MCF 10A (cell line): ENCODE data around the gene SIN3B. TPM values are rescaled to one million over a fixed set of nuclear protein-coding genes. Genes with fewer than 3 reads are reported as not detected.

Source experiments
- BruUV-seq: library from RNA; stranded (reverse); fragments of 400-500 nt; replicated peaks from 2 replicates; lab custom pipeline; 2021; lab: Mats Ljungman, UMichigan
- CTCF ChIA-PET: fragments of 300-600 bp; sonication (Branson Sonifier 250); formaldehyde crosslinking; extraction: SDS; loops from one replicate; lab custom pipeline; 2021; ENCODE audit warnings: antibody characterized with exemption, inconsistent platforms; lab: Yijun Ruan, JAX
- POLR2A ChIA-PET: fragments of 300-600, 350-650 bp; sonication (Branson Sonifier 250); formaldehyde crosslinking; extraction: SDS; loops from one replicate; lab custom pipeline; 2020; ENCODE audit warnings: antibody characterized with exemption, inconsistent platforms; lab: Yijun Ruan, JAX
- DNase-seq: peaks from one replicate; pipeline ENCODE4 v3.0.0-alpha.2; 2018; ENCODE audit not compliant: unreplicated experiment
- H3K27ac Mint-ChIP-seq: one replicate; pipeline ENCODE4 v1.8.0; 2022; ENCODE audit warnings: mild to moderate bottlenecking, low read depth, mixed read lengths; ENCODE audit not compliant: unreplicated experiment
- H3K27me3 Mint-ChIP-seq: one replicate; pipeline ENCODE4 v1.8.0; 2022; ENCODE audit warnings: mixed read lengths; ENCODE audit not compliant: insufficient read depth, unreplicated experiment
- H3K36me3 Mint-ChIP-seq: one replicate; pipeline ENCODE4 v1.8.0; 2022; ENCODE audit warnings: mild to moderate bottlenecking, moderate library complexity, mixed read lengths; ENCODE audit not compliant: insufficient read depth, unreplicated experiment
- H3K4me1 Mint-ChIP-seq: one replicate; pipeline ENCODE4 v1.8.0; 2022; ENCODE audit warnings: mixed read lengths; ENCODE audit not compliant: insufficient read depth, unreplicated experiment
- H3K4me3 Mint-ChIP-seq: one replicate; pipeline ENCODE4 v1.8.0; 2022; ENCODE audit warnings: mild to moderate bottlenecking, moderate library complexity, mixed read lengths; ENCODE audit not compliant: unreplicated experiment
- H3K9me3 Mint-ChIP-seq: one replicate; pipeline ENCODE4 v1.8.0; 2022; ENCODE audit warnings: mixed read lengths; ENCODE audit not compliant: unreplicated experiment
- intact Hi-C: fragments of 100-400 bp; cut with micrococcal nuclease; formaldehyde crosslinking; loops from 2 replicates; pipeline ENCODE4 v1.14.1; 2022
- total RNA-seq: library from RNA; stranded (reverse); gene quantifications from 2 replicates; pipeline ENCODE4 v1.2.3, GENCODE V29; 2022
- TF ChIP-seq, protein P1 (sequence below): fragments of 200-600 bp; IDR thresholded peaks from one replicate; pipeline ENCODE4 v1.8.0; 2022; ENCODE audit warnings: antibody characterized with exemption, mild to moderate bottlenecking; ENCODE audit not compliant: unreplicated experiment

The SIN3B gene
- total RNA-seq, 1 experiment from 2014 or later, result 56.0 TPM

DNA sequence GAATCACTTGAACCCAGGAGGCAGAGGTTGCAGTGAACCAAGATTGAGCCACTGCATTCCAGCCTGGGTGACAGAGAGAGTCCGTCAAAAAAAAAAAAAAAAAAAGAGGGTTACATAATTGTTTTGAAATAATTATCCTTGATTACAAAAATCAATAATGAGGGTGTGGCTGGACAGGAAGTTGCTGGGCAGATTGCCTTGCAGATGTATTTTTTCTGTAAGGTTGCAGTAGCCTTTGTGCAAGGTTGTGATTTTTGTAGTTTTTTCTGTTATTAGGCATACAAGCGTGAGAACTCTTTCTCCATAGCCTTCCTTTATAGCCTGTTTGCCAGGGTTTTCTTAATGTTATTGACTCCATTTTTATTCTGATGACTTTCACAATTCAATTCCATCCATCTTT lies 40.7 kb upstream of the SIN3B start:
- ChIA-PET CTCF (interaction anchor here (0.7 kb wide), 1 partner anchor 111 kb away, joined by 4 read pairs; no protein-coding TSS in a partner anchor), POLR2A (no interaction called here)
- no peaks in the 10 kb centered on the region for H3K27me3 Mint-ChIP-seq
- no peaks in the 10 kb centered on the region for H3K4me1 Mint-ChIP-seq
- DNase-seq, result no peak
- no peaks in the 10 kb centered on the region for H3K9me3 Mint-ChIP-seq
- H3K27ac Mint-ChIP-seq, result no peak overlapping the region
- TF ChIP-seq, protein P1, sequence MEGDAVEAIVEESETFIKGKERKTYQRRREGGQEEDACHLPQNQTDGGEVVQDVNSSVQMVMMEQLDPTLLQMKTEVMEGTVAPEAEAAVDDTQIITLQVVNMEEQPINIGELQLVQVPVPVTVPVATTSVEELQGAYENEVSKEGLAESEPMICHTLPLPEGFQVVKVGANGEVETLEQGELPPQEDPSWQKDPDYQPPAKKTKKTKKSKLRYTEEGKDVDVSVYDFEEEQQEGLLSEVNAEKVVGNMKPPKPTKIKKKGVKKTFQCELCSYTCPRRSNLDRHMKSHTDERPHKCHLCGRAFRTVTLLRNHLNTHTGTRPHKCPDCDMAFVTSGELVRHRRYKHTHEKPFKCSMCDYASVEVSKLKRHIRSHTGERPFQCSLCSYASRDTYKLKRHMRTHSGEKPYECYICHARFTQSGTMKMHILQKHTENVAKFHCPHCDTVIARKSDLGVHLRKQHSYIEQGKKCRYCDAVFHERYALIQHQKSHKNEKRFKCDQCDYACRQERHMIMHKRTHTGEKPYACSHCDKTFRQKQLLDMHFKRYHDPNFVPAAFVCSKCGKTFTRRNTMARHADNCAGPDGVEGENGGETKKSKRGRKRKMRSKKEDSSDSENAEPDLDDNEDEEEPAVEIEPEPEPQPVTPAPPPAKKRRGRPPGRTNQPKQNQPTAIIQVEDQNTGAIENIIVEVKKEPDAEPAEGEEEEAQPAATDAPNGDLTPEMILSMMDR, result no peak
- H3K36me3 Mint-ChIP-seq, result no peaks in the 10 kb centered on the region
- H3K4me3 Mint-ChIP-seq, result no peak overlapping the region
- intact Hi-C loops, result no loop called here
- BruUV-seq, result no TSS peak

DNA sequence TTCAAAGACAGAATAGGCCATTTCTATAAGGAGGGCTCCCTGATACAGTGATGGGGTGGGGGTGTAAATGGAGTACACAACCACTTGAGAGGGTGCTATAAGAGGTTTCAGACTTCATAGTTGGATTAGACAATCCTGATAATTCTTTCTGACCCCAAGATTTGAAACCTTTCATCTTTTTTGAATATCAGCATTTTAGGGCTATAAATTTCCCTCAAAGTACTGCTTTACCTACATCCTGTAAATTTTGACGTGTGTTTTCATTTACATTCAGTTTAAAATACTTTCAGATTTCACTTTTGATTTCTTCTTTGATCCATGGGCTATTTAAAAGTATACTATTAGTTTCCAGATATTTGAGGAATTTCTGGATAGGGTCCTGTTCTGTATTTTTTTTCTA lies 40.0 kb upstream of the SIN3B start:
- Mint-ChIP-seq H3K4me1 (no peaks in the 10 kb centered on the region), H3K9me3 (no peaks in the 10 kb centered on the region), H3K4me3 (no peak overlapping the region), H3K36me3 (no peaks in the 10 kb centered on the region), H3K27me3 (no peaks in the 10 kb centered on the region), H3K27ac (no peak overlapping the region)
- TF ChIP-seq, protein P1, result no peak
- POLR2A ChIA-PET, result no interaction called here
- intact Hi-C loops, result no loop called here
- DNase-seq, result no peak
- no TSS peak for BruUV-seq
- CTCF ChIA-PET, result interaction anchor here (0.8 to 2.1 kb wide), 3 partner anchors 10 to 74 kb away, joined by 3 to 5 read pairs (median 5); no protein-coding TSS in a partner anchor

DNA sequence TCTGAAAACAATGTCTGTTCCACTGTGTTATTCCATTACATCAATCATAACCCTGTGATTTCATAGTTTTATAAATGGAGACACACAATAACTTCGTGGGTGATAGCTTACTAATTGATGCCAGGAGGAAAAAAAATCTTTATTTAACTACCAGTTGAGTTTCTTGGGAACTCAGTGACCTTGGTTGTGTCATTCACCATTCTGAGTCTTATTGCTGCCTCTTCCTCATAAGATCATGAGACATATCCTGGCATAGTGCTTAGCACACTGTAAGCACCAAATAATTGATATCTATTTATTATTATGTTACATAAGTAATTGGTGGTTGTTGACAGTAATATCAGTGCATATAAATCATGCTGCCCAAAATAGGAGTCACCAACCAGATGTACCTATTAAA lies 39.1 kb upstream of the SIN3B start:
- H3K27ac Mint-ChIP-seq, result no peak overlapping the region
- no peak for DNase-seq
- intact Hi-C loops, result no loop called here
- H3K27me3 Mint-ChIP-seq, result no peaks in the 10 kb centered on the region
- TF ChIP-seq, protein P1, result no peak
- no peaks in the 10 kb centered on the region for H3K9me3 Mint-ChIP-seq
- ChIA-PET CTCF (interaction anchor here (0.6 to 2.1 kb wide), 3 partner anchors 9 to 75 kb away, joined by 3 to 5 read pairs (median 3); no protein-coding TSS in a partner anchor), POLR2A (no interaction called here)
- no TSS peak for BruUV-seq
- H3K36me3 Mint-ChIP-seq, result no peaks in the 10 kb centered on the region
- no peak overlapping the region for H3K4me3 Mint-ChIP-seq
- H3K4me1 Mint-ChIP-seq, result no peaks in the 10 kb centered on the region

DNA sequence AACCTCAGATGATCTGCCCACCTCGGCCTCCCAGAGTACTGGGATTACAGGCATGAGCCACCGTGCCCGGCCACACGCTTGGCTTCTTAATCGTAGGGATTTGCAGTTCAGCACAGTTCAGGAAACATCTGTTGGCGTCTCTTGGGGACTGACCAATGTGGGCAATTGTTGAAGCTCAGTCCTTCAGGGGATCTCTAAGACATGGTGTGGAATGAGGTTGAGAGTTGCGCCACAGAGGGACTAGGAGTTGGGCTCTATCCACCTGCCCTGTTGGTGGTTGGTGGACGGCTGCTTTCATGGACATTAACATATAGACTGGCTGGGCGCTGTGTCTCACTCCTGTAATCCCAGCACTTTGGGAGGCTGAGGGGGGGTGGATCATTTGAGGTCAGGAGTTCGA lies 37.3 kb upstream of the SIN3B start:
- BruUV-seq, result no TSS peak
- peaks cover 14% of the 10 kb centered on the region for H3K9me3 Mint-ChIP-seq
- TF ChIP-seq, protein P1, result no peak
- intact Hi-C loops, result no loop called here
- H3K36me3 Mint-ChIP-seq, result no peaks in the 10 kb centered on the region
- CTCF ChIA-PET, result interaction anchor here (1.2 kb wide), 1 partner anchor 20 kb away, joined by 4 read pairs; no protein-coding TSS in a partner anchor
- no peak overlapping the region for H3K27ac Mint-ChIP-seq
- POLR2A ChIA-PET, result no interaction called here
- no peak overlapping the region for H3K4me3 Mint-ChIP-seq
- no peak for DNase-seq
- no peaks in the 10 kb centered on the region for H3K27me3 Mint-ChIP-seq
- no peaks in the 10 kb centered on the region for H3K4me1 Mint-ChIP-seq
